WERI-Rb-1 (cell line): ENCODE measurements around the gene DNAH11.

ENCODE experiments used
- DNase-seq: peaks from one replicate; pipeline ENCODE4 v3.0.0-alpha.2; 2020
- H3K27ac ChIP-seq: fragments of 250-450 bp; sonication (Bioruptor Pico); 2 replicates; pipeline ENCODE4 v1.5.1; 2020; ENCODE audit warnings: mild to moderate bottlenecking, moderate library complexity
- H3K27me3 ChIP-seq: fragments of 250-450 bp; sonication (Bioruptor Pico); 2 replicates; pipeline ENCODE4 v1.5.1; 2021; ENCODE audit warnings: mild to moderate bottlenecking, low read depth, moderate library complexity; ENCODE audit not compliant: insufficient read depth, severe bottlenecking
- H3K36me3 ChIP-seq: fragments of 250-450 bp; sonication (Bioruptor Pico); 2 replicates; pipeline ENCODE4 v1.5.1; 2020; ENCODE audit warnings: mild to moderate bottlenecking, moderate library complexity
- H3K4me3 ChIP-seq: 2 replicates; pipeline ENCODE4 v1.5.1; 2011; ENCODE audit warnings: low read depth, mild to moderate bottlenecking, control low read depth, low read length
- H3K9me3 ChIP-seq: fragments of 250-450 bp; sonication (Bioruptor Pico); 2 replicates; pipeline ENCODE4 v1.5.1; 2021; ENCODE audit warnings: mild to moderate bottlenecking, moderate library complexity; ENCODE audit not compliant: severe bottlenecking
- TF ChIP-seq, protein P1 (sequence below): IDR thresholded peaks from 2 replicates; pipeline ENCODE4 v1.5.1; 2011; ENCODE audit warnings: low read depth, mild to moderate bottlenecking, control low read depth, inconsistent platforms, low read length

DNAH11 gene

DNA sequence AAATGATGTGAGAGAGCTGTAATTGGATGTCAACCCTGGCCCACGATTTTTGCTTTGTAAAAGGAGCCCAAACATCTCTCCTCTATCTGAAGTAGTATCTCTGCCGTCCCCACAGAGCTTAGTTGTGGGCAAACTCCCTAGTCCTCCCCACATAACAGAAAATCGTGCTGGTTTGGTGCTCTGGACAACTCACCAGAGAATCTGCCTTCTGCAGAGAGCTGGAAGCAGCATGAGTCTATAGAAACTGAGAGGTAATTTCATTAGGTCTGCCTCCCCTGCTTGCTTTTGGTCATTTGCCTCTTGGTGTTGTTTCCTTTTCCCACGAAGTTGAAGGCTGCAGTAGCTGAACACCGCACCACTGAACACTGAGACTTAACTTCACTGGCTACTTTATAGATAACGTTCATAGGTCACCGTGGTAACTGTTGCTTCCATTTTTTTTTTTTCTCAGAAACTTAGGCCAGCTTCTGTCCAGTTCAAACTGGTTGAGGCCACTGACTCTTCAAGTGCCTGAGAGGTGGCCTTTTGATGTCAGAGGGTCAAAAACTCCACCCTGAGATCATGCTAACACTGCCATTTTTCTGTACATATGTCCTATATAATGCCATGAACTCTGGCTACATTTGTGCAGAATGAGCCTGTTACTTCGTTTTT, 406.2 kb downstream of the DNAH11 start:
- no peak for DNase-seq
- no peak overlapping the region for H3K4me3 ChIP-seq

More for the DNA sequence above, 406.2 kb downstream of the DNAH11 start:
- Histone ChIP-seq H3K36me3 (no peaks in the 10 kb centered on the region), H3K9me3 (no peaks in the 10 kb centered on the region), H3K27ac (no peak overlapping the region), H3K27me3 (no peaks in the 10 kb centered on the region)
- TF ChIP-seq, protein P1, sequence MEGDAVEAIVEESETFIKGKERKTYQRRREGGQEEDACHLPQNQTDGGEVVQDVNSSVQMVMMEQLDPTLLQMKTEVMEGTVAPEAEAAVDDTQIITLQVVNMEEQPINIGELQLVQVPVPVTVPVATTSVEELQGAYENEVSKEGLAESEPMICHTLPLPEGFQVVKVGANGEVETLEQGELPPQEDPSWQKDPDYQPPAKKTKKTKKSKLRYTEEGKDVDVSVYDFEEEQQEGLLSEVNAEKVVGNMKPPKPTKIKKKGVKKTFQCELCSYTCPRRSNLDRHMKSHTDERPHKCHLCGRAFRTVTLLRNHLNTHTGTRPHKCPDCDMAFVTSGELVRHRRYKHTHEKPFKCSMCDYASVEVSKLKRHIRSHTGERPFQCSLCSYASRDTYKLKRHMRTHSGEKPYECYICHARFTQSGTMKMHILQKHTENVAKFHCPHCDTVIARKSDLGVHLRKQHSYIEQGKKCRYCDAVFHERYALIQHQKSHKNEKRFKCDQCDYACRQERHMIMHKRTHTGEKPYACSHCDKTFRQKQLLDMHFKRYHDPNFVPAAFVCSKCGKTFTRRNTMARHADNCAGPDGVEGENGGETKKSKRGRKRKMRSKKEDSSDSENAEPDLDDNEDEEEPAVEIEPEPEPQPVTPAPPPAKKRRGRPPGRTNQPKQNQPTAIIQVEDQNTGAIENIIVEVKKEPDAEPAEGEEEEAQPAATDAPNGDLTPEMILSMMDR, result no peak
